CD4-positive, alpha-beta memory T cell (primary cell): ENCODE measurements around the gene ENOSF1. TPM values are rescaled to one million over a fixed set of nuclear protein-coding genes. Genes with fewer than 3 reads are reported as not detected.

Experiments used
- CTCF ChIA-PET: fragments of 350-600 bp; sonication (Branson Sonifier 250); formaldehyde crosslinking; loops from one replicate; lab custom pipeline; 2021; ENCODE audit warnings: inconsistent platforms; ENCODE audit not compliant: partially characterized antibody; lab: Charles Lee
- POLR2A ChIA-PET: fragments of 350-600 bp; sonication (Branson Sonifier 250); formaldehyde crosslinking; loops from one replicate; lab custom pipeline; 2021; ENCODE audit not compliant: partially characterized antibody; lab: Charles Lee
- DNase-seq, 5 donors: peaks; one replicate each; pipeline versions ENCODE4 v3.0.0 to v3.0.0-alpha.2; 2020 to 2022; ENCODE audit warnings: mixed read lengths in 1 of 5
- H3K27ac ChIP-seq: one replicate; pipeline ENCODE4 v1.7.0; 2013; ENCODE audit warnings: low read depth, low read length
- H3K27me3 ChIP-seq: 2 replicates; pipeline ENCODE4 v1.7.0; 2013; ENCODE audit warnings: mild to moderate bottlenecking, low read length, moderate library complexity; ENCODE audit not compliant: insufficient read depth
- H3K36me3 ChIP-seq: 2 replicates; pipeline ENCODE4 v1.7.0; 2013; ENCODE audit warnings: mild to moderate bottlenecking, low read length, moderate library complexity; ENCODE audit not compliant: insufficient read depth
- H3K4me1 ChIP-seq: 2 replicates; pipeline ENCODE4 v1.7.0; 2013; ENCODE audit warnings: mild to moderate bottlenecking, low read length, moderate library complexity; ENCODE audit not compliant: insufficient read depth
- H3K4me3 ChIP-seq, 2 donors: one replicate each; pipeline ENCODE4 v1.7.0; 2013; ENCODE audit warnings: low read length in 2 of 2, mild to moderate bottlenecking in 1 of 2
- H3K9me3 ChIP-seq, 2 donors: one replicate each; pipeline ENCODE4 v1.7.0; 2013; ENCODE audit warnings: low read length in 2 of 2, control low read depth in 1 of 2; ENCODE audit not compliant: control insufficient read depth in 1 of 2
- H3K27ac Mint-ChIP-seq, 7 donors: one replicate each; pipeline ENCODE4 v1.8.0; 2020 to 2021; ENCODE audit warnings: mixed read lengths in 7 of 7, mild to moderate bottlenecking in 6 of 7, inconsistent platforms in 3 of 7, moderate library complexity in 3 of 7
- H3K27me3 Mint-ChIP-seq, 2 donors: one replicate each; pipeline ENCODE4 v1.8.0; 2020 to 2021; ENCODE audit warnings: mixed read lengths in 2 of 2
- H3K36me3 Mint-ChIP-seq, 2 donors: one replicate each; pipeline ENCODE4 v1.8.0; 2020 to 2021; ENCODE audit warnings: mixed read lengths in 2 of 2, inconsistent platforms in 1 of 2, mild to moderate bottlenecking in 1 of 2
- H3K4me1 Mint-ChIP-seq, 4 donors: one replicate each; pipeline ENCODE4 v1.8.0; 2020 to 2021; ENCODE audit warnings: mixed read lengths in 4 of 4, mild to moderate bottlenecking in 1 of 4
- H3K4me3 Mint-ChIP-seq, 8 donors: one replicate each; pipeline ENCODE4 v1.8.0; 2020 to 2021; ENCODE audit warnings: mixed read lengths in 8 of 8, mild to moderate bottlenecking in 7 of 8, moderate library complexity in 6 of 8, inconsistent platforms in 3 of 8
- H3K9me3 Mint-ChIP-seq, 8 donors: one replicate each; pipeline ENCODE4 v1.8.0; 2020 to 2021; ENCODE audit warnings: mixed read lengths in 8 of 8, mild to moderate bottlenecking in 5 of 8, inconsistent platforms in 3 of 8, moderate library complexity in 1 of 8
- intact Hi-C: fragments of 100-400 bp; cut with micrococcal nuclease; formaldehyde crosslinking; loops from one replicate; pipeline ENCODE4 v1.15.1; 2023
- polyA plus RNA-seq, 2 donors: library from polyadenylated mRNA; unstranded; fragments of 300-500 nt; fragmentation: Illumina TruSeq; gene quantifications; one replicate each; pipeline ENCODE4 v1.2.3, GENCODE V29; 2021
- total RNA-seq, 2 experiments: library from RNA; stranded (reverse); gene quantifications; one replicate each; pipeline ENCODE4 v1.2.3, GENCODE V29; 2021

ENOSF1 gene
- total and polyA plus RNA-seq, 4 experiments from 2014 or later = 11.6 to 133 (median 60.5) TPM

GRCh38 chr18:693466-694187, 18.8 kb downstream of the ENOSF1 start:
- Mint-ChIP-seq H3K36me3 (peaks cover 24 to 42% of the 10 kb centered on the region in 2 donors), H3K27me3 (no peaks in the 10 kb centered on the region), H3K4me3 (no peak overlapping the region), H3K27ac (peak overlapping the region in 3 of 7 donors; percentile 12 to 73 (median 22)), H3K4me1 (peaks cover 0 to 4% (median under 1%) of the 10 kb centered on the region in 4 donors), H3K9me3 (no peaks in the 10 kb centered on the region)
- no peak for DNase-seq
- Histone ChIP-seq H3K9me3 (no peaks in the 10 kb centered on the region), H3K36me3 (peaks cover 8% of the 10 kb centered on the region), H3K27ac (no peak overlapping the region), H3K4me1 (no peaks in the 10 kb centered on the region), H3K4me3 (no peak overlapping the region), H3K27me3 (no peaks in the 10 kb centered on the region)
- ChIA-PET POLR2A (no interaction called here), CTCF (interaction anchor here (1.3 kb wide), 1 partner anchor 139 kb away, joined by 5 read pairs; no protein-coding TSS in a partner anchor)
- intact Hi-C loops = no loop called here

DNA sequence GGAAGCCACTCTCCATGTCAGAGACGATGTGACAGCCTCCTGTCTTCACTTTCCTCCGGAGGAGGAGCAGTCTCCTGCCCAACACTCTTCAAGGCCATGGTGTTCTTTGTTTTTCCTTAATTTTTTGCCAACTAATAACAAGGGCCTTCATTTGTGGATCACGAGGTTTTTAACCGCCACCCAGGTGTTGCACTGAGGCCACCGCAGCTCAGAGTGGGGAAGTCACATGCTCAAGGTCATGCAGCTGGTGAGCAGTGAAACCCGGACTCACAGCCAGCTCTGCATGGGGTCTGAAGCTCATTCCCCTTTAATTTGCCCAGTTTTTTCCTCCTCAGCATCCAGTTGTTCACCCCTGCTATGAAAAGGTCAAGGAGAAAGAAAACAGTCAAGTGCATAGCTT, 19.6 kb downstream of the ENOSF1 start:
- peaks cover 0 to 4% (median under 1%) of the 10 kb centered on the region in 4 donors for H3K4me1 Mint-ChIP-seq
- Histone ChIP-seq H3K27ac (no peak overlapping the region), H3K4me1 (no peaks in the 10 kb centered on the region), H3K4me3 (no peak overlapping the region), H3K27me3 (no peaks in the 10 kb centered on the region), H3K36me3 (peaks cover 8% of the 10 kb centered on the region), H3K9me3 (no peaks in the 10 kb centered on the region)
- H3K9me3 Mint-ChIP-seq = no peaks in the 10 kb centered on the region
- CTCF ChIA-PET = interaction anchor here (1.3 kb wide), 1 partner anchor 140 kb away, joined by 5 read pairs; no protein-coding TSS in a partner anchor
- no peak overlapping the region for H3K4me3 Mint-ChIP-seq
- no peak for DNase-seq
- H3K36me3 Mint-ChIP-seq = peaks cover 24 to 40% of the 10 kb centered on the region in 2 donors
- H3K27me3 Mint-ChIP-seq = no peaks in the 10 kb centered on the region
- peak overlapping the region in 1 of 7 donors; percentile 82 for H3K27ac Mint-ChIP-seq
- POLR2A ChIA-PET = no interaction called here
- intact Hi-C loops = no loop called here

DNA sequence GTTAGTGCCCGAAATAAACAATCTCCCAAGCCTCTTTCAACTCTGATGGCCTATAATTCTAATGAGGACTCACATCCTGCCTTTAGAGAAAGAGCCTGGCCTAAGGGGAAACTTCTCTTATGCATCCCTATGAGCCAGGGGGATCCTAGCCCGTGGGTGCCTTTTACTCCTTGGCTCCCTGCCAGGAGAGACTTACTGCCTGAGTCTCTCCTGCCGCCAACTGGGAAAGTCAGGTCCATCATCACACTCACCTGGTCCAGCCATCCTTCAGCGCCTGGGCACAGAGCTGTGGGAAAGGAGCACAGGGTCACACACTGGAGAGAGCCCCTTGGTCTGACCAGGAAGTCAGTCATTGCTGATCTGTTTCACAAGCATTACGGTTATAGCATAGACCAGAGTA, 24.1 kb downstream of the ENOSF1 start:
- POLR2A ChIA-PET = no interaction called here
- Histone ChIP-seq H3K4me3 (no peak overlapping the region), H3K9me3 (no peaks in the 10 kb centered on the region), H3K4me1 (peaks cover under 1% of the 10 kb centered on the region), H3K36me3 (peaks cover 11% of the 10 kb centered on the region), H3K27ac (no peak overlapping the region), H3K27me3 (no peaks in the 10 kb centered on the region)
- no peak overlapping the region for H3K4me3 Mint-ChIP-seq
- CTCF ChIA-PET = no interaction called here
- DNase-seq = no peak
- H3K9me3 Mint-ChIP-seq = no peaks in the 10 kb centered on the region
- peak overlapping the region in 1 of 7 donors; percentile 13 for H3K27ac Mint-ChIP-seq
- peaks cover 0 to 4% (median 3%) of the 10 kb centered on the region in 4 donors for H3K4me1 Mint-ChIP-seq
- intact Hi-C loops = no loop called here
- no peaks in the 10 kb centered on the region for H3K27me3 Mint-ChIP-seq
- H3K36me3 Mint-ChIP-seq = peaks cover 23 to 37% of the 10 kb centered on the region in 2 donors

DNA sequence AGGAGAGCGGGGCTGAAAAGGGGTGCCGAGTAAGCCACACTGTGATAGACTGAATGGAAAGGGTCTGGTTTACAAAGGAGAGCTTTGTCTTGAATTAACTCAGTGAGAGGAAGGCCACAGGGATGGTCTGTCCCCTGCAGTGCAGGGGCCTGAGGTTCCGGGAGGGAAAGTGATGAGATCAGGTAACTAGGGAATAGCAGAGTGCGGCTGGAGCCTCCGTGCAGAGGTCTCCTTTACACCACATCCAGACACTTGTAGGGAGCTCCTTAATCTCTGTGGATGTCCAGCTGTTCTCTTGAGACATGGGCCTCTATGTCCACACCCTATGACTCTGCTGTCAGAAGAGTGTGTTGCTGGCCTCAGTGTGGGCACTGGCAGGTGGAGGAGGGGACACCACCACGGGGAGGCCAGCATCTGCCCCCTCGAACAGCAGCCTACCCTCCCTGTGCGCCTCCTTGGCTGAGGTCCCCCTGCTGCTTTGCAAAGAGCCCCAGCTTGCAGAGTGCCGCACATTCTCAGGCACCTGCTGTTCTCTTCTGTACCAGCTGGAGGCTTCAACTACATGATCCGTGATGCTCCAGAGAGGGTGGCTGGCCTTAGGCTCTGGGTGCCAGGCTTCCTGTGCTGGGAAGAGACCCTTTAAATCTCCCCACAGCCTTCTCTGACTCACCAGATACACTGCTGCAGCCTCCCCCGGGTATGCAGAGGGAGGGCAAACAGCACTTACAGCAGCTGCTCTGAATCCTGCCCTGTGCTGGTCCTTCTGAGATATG, 25.9 kb downstream of the ENOSF1 start:
- Histone ChIP-seq H3K27ac (no peak overlapping the region), H3K4me1 (peaks cover 16% of the 10 kb centered on the region), H3K4me3 (no peak overlapping the region), H3K27me3 (no peaks in the 10 kb centered on the region), H3K9me3 (no peaks in the 10 kb centered on the region), H3K36me3 (peaks cover 4% of the 10 kb centered on the region)
- ChIA-PET CTCF (no interaction called here), POLR2A (no interaction called here)
- H3K36me3 Mint-ChIP-seq = peaks cover 24 to 34% of the 10 kb centered on the region in 2 donors
- no peak for DNase-seq
- peaks cover 11 to 15% (median 12%) of the 10 kb centered on the region in 4 donors for H3K4me1 Mint-ChIP-seq
- H3K27me3 Mint-ChIP-seq = no peaks in the 10 kb centered on the region
- H3K4me3 Mint-ChIP-seq = no peak overlapping the region
- peak overlapping the region in 1 of 7 donors; percentile 79 for H3K27ac Mint-ChIP-seq
- no peaks in the 10 kb centered on the region for H3K9me3 Mint-ChIP-seq
- intact Hi-C loops = no loop called here

DNA sequence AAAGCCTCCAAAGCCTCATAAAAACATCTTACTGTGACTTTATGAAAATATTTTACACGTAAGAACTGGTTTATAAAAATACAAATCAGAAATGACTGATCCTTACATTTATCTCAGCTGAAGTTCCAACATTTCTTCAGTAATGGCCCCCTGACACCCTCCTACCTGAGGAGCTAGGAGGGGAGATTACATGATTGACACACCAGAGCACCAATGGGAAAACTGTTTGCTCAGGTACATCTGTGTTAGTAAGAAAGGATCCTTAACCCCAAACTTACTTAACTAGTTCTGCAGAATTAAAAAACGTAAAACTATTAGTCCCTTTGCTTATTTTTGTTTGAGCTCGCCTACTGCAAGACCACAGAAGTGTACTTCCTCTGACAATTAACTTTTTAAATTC, 27.0 kb downstream of the ENOSF1 start:
- Histone ChIP-seq H3K4me1 (peaks cover 22% of the 10 kb centered on the region), H3K36me3 (peaks cover 4% of the 10 kb centered on the region), H3K4me3 (no peak overlapping the region), H3K27ac (no peak overlapping the region), H3K27me3 (no peaks in the 10 kb centered on the region), H3K9me3 (no peaks in the 10 kb centered on the region)
- intact Hi-C loops = no loop called here
- Mint-ChIP-seq H3K4me1 (peaks cover 12 to 16% (median 14%) of the 10 kb centered on the region in 4 donors), H3K9me3 (no peaks in the 10 kb centered on the region), H3K27me3 (no peaks in the 10 kb centered on the region), H3K4me3 (no peak overlapping the region), H3K27ac (no peak overlapping the region), H3K36me3 (peaks cover 26 to 38% of the 10 kb centered on the region in 2 donors)
- ChIA-PET CTCF (no interaction called here), POLR2A (no interaction called here)
- DNase-seq = no peak

- Histone ChIP-seq H3K9me3 (no peaks in the 10 kb centered on the region), H3K4me1 (peaks cover 22% of the 10 kb centered on the region), H3K27ac (no peak overlapping the region), H3K36me3 (peaks cover 11% of the 10 kb centered on the region), H3K27me3 (no peaks in the 10 kb centered on the region), H3K4me3 (no peak overlapping the region)
- ChIA-PET CTCF (interaction anchor here (1.7 kb wide), 1 partner anchor 156 kb away, joined by 4 read pairs; no protein-coding TSS in a partner anchor), POLR2A (no interaction called here)
- DNase-seq = no peak
- Mint-ChIP-seq H3K4me1 (peaks cover 12 to 16% (median 14%) of the 10 kb centered on the region in 4 donors), H3K36me3 (peaks cover 32 to 43% of the 10 kb centered on the region in 2 donors), H3K27me3 (no peaks in the 10 kb centered on the region), H3K4me3 (no peak overlapping the region), H3K9me3 (no peaks in the 10 kb centered on the region), H3K27ac (peak overlapping the region in 1 of 7 donors; percentile 31)
- intact Hi-C loops = no loop called here
Measured at GRCh38 chr18:683531-683930, 28.9 kb downstream of the ENOSF1 start.

- no peak for DNase-seq
- Histone ChIP-seq H3K27ac (no peak overlapping the region), H3K36me3 (peaks cover 11% of the 10 kb centered on the region), H3K4me3 (no peak overlapping the region), H3K4me1 (peaks cover 22% of the 10 kb centered on the region), H3K9me3 (no peaks in the 10 kb centered on the region), H3K27me3 (no peaks in the 10 kb centered on the region)
- H3K27ac Mint-ChIP-seq = peak overlapping the region in 2 of 7 donors; percentile 17 to 42
- intact Hi-C loops = no loop called here
- CTCF ChIA-PET = interaction anchor here (1.7 kb wide), 1 partner anchor 156 kb away, joined by 4 read pairs; no protein-coding TSS in a partner anchor
- peaks cover 12 to 18% (median 15%) of the 10 kb centered on the region in 4 donors for H3K4me1 Mint-ChIP-seq
- peaks cover 38 to 48% of the 10 kb centered on the region in 2 donors for H3K36me3 Mint-ChIP-seq
- H3K4me3 Mint-ChIP-seq = no peak overlapping the region
- POLR2A ChIA-PET = no interaction called here
- H3K9me3 Mint-ChIP-seq = no peaks in the 10 kb centered on the region
- no peaks in the 10 kb centered on the region for H3K27me3 Mint-ChIP-seq
Measured at GRCh38 chr18:682833-683232, 29.6 kb downstream of the ENOSF1 start.
